ENCODE measurements around the gene ANAPC10. TPM values are rescaled to one million over a fixed set of nuclear protein-coding genes. Genes with fewer than 3 reads are reported as not detected.
"Not testable (repeated sequence)": the region's sequence is repeated elsewhere in the genome, so short reads cannot be mapped to it uniquely, and the experiment has no call there.

Gene ANAPC10, protein sequence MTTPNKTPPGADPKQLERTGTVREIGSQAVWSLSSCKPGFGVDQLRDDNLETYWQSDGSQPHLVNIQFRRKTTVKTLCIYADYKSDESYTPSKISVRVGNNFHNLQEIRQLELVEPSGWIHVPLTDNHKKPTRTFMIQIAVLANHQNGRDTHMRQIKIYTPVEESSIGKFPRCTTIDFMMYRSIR
- total RNA-seq (2014; rRNA removed; shearing (Covaris generic)): 36.5 and 43.4 TPM in 2 replicates

- peak; percentile 96 for DNase-seq (ENCODE audit: low read depth)
Measured at GRCh38 chr4:145097821-145098674, at the start of gene ANAPC10, which contains the start of gene ABCE1. Gene ANAPC10, minus strand, starts transcription at chr4:145098196. Its CDS starts 2,097 bp downstream, at chr4:145096099. Gene ABCE1, plus strand, starts transcription at chr4:145098311. Its CDS starts 6,102 bp downstream, at chr4:145104413.

GRCh38 chr4:145136219-145136618, 38.2 kb upstream of the ANAPC10 start:
- not testable (repeated sequence) for DNase-seq (ENCODE audit: low read depth)

- DNase-seq (ENCODE audit: low read depth): peak; percentile 10
Measured at GRCh38 chr4:145132511-145133098, 34.6 kb upstream of the ANAPC10 start.

- DNase-seq (ENCODE audit: low read depth): no peak
Measured at GRCh38 chr4:145131848-145132247, 33.9 kb upstream of the ANAPC10 start.

DNA sequence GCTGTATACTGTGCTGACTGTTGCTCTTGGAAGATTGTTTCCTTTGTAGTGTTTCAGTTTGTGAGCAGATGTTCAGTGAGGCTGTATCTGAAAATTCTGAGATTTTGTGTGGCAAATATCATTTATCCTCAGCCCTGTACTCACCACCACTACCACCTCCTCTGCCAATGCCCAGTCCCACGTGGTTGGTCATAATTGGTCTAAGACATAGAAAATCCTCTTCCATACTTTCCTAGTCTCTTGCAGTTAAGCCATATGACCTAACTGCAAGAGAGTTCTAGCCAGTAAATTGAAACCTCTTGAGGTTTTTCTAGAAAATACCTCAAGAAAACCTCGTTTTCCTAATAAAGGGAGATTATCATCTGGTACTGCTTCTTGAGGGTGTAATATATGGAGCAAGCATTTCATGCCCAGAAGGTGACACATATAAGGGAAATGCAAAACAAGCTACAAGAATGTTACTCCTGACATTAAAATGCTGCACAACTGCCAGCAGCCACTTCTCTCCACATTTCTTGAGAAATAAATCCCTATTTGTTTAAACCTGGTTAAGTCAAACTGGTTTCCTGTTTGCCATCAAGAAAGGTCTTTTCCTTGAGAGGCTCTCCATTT, 32.9 kb upstream of the ANAPC10 start:
- DNase-seq (ENCODE audit: low read depth): peak; percentile 3

DNA sequence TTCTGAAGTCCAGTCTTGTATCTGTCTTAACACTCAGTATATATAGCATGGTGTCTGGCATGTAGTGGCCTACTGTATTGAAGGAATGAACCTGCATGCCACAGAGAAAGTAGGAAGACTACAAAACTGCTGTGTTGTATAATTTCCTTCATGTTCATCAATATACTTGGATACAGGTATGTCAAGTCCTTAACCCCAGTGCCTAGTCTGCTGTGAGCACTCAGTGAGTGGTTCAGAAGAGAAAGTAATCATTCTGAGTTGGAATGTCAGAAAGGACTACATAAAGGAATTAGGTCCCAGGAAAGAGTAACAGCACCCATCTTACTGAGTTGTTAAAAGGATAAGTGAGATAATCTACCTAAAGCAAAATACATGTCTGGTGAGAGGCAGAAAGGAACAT, 32.1 kb upstream of the ANAPC10 start:
- DNase-seq (ENCODE audit: low read depth): no peak

- no peak for DNase-seq (ENCODE audit: low read depth)
Measured at GRCh38 chr4:145125396-145125795, 27.4 kb upstream of the ANAPC10 start.

GRCh38 chr4:145108128-145108527, 10.1 kb upstream of the ANAPC10 start:
- no peak for DNase-seq (ENCODE audit: low read depth)

- no peak for DNase-seq (ENCODE audit: low read depth)
Measured at GRCh38 chr4:145107126-145107525, 9.1 kb upstream of the ANAPC10 start.

GRCh38 chr4:145103496-145103895, 5.5 kb upstream of the ANAPC10 start:
- no peak for DNase-seq (ENCODE audit: low read depth)

- DNase-seq (ENCODE audit: low read depth): no peak
Measured at GRCh38 chr4:145102619-145103018, 4.6 kb upstream of the ANAPC10 start.

DNA sequence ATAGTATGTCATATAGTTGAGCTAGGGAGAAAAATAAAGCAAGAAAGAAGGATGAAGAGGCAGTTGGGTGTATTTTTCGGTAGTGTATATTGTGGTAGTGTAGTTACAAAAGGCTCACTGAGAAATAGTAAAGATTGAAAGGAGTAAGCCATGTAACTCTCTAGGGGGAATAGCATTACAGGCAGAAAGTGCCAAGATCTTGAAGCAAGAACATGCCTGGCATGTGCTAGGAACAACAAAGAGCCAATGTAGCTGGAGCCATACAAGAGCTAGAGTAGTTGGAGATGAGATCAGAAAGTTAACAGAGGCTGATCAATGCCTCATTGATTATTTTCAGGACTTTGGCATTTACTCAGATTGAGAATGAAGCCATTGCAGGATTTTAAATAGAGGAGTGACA, 3.1 kb upstream of the ANAPC10 start:
- DNase-seq (ENCODE audit: low read depth): no peak

DNA sequence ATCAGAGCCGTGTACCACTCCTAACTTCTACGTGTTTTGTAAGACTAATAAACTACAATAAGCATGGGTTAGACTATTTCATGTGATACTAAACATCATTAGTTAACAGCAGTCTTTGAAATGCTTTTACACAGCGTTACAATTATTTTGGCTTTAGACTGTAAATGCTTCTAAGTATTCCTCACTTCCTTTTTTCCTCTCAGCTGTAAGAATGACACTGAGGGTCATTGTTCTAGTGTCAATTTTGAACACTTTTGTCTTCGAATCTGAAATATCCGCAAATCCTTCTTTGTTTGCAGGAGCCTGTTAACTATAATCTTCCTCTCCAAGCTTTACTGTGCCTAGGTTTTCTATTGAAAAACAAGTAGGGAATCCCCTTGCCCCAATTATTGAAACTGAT, 1.7 kb upstream of the ANAPC10 start:
- peak; percentile 1 for DNase-seq (ENCODE audit: low read depth)

GRCh38 chr4:145098675-145099037, 660 bp upstream of the ANAPC10 start:
- peak; percentile 64 for DNase-seq (ENCODE audit: low read depth)

GRCh38 chr4:145097331-145097820, 620 bp downstream of the ANAPC10 start:
- DNase-seq (ENCODE audit: low read depth): no peak

DNA sequence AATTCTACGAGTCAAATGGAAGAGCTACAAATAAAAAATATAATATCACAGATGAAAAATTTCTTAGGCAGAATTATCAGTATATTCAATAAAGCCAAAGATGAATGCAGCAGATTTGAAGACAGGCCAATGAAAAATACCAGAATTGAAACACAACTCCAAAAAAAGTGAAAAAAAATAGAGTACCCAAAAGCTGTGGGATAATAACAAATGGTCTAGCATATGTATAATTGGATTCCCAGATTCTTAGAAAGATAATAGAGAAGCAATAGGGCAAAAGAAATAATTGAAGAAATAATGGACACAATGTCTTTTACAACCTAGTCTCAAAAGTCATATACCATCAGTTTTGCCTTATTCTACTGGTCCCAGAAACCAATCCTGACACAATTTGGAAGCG, 4.4 kb downstream of the ANAPC10 start:
- no peak for DNase-seq (ENCODE audit: low read depth)

DNA sequence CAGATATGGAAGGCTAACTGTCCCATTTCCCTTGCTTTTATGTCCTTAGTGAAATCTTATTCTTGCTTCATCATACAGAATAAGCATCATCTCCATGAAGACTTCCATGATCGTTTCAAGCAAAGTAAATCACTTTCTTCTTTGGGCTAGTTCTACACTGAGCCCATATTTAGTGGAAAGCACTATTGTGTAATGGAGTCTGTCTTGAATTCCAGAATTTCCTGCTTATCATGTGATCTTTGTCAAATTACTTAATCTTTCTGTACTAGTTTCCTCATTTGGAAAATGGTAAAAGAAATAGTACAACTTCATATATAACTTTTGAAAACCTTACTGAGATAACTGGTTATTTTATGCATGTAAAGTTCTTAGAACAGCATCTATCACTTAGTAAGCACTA, 7.6 kb downstream of the ANAPC10 start:
- DNase-seq (ENCODE audit: low read depth): no peak

GRCh38 chr4:145083891-145084605, 13.9 kb downstream of the ANAPC10 start:
- no peak for DNase-seq (ENCODE audit: low read depth)

DNA sequence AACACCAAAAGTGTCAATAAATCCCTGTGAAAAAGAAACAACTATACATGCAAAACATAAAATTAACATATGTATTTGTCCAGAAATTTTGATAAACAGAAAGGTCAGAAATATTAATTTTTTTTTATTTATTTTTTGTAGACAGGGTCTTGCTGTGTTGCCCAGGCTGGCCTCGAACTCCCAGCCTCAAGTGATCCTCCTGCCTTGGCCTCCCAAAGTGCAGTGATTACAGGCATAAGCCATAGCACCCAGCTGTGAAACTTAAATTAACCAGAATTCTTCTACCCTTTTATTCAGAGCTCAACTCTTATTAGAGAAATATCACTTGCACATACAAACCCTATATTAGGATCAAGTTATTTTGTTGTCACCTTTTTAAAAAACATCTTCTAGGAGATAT, 16.2 kb downstream of the ANAPC10 start:
- no peak for DNase-seq (ENCODE audit: low read depth)

GRCh38 chr4:145076469-145076855, 21.5 kb downstream of the ANAPC10 start:
- DNase-seq (ENCODE audit: low read depth): no peak

- DNase-seq (ENCODE audit: low read depth): no peak
Measured at GRCh38 chr4:145075742-145076468, 22.1 kb downstream of the ANAPC10 start.
